IgD-negative memory B cell (primary cell): ENCODE results near the gene CAB39L. TPM values are rescaled to one million over a fixed set of nuclear protein-coding genes. Genes with fewer than 3 reads are reported as not detected.
A peak's percentile ranks its signal among the peaks of the same experiment; 100 is the strongest.

Source experiments
- H3K27ac Mint-ChIP-seq, 3 donors: one replicate each; pipeline ENCODE4 v1.8.0; 2020 to 2022; ENCODE audit warnings: mild to moderate bottlenecking in 3 of 3, mixed read lengths in 3 of 3, moderate library complexity in 1 of 3
- H3K27me3 Mint-ChIP-seq: one replicate; pipeline ENCODE4 v1.8.0; 2021; ENCODE audit warnings: mixed read lengths
- H3K36me3 Mint-ChIP-seq: one replicate; pipeline ENCODE4 v1.8.0; 2020; ENCODE audit warnings: mild to moderate bottlenecking, mixed read lengths
- H3K4me1 Mint-ChIP-seq, 3 donors: one replicate each; pipeline ENCODE4 v1.8.0; 2020 to 2022; ENCODE audit warnings: mixed read lengths in 3 of 3, mild to moderate bottlenecking in 1 of 3
- H3K4me3 Mint-ChIP-seq, 4 donors: one replicate each; pipeline ENCODE4 v1.8.0; 2020 to 2022; ENCODE audit warnings: mild to moderate bottlenecking in 4 of 4, mixed read lengths in 4 of 4, moderate library complexity in 3 of 4
- H3K9me3 Mint-ChIP-seq, 3 donors: one replicate each; pipeline ENCODE4 v1.8.0; 2020 to 2021; ENCODE audit warnings: mixed read lengths in 3 of 3, mild to moderate bottlenecking in 1 of 3
- polyA plus RNA-seq: library from polyadenylated mRNA; unstranded; fragments of 300-500 nt; fragmentation: Illumina TruSeq; gene quantifications from one replicate; pipeline ENCODE4 v1.2.3, GENCODE V29; 2021

The CAB39L gene
- polyA plus RNA-seq, 1 donor from 2014 or later: 1.7 TPM

DNA sequence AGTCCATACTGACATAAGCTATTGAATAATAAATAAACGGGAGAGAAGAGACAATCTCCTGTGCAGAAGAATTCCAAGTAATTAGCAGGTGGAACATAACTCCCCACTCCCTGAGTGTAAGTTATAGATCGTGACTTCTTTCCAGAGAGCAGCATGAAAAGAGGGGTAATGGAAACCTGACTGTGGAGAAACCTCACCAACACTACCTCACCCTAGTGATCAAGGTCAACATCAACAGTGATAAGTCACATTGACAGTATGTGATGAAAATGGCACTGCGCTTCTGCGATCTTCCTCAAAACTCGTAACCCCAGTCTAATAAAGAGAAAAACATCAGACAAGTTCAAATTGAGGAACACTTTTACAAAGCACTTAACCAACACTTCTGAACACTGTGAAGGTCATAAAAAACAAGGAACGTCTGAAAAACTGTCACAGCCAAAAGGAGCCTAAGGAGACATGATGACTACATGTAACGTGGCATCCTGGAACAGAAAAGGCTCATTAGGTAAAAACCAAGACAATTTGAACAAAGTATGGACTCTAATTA lies 19.8 kb downstream of the CAB39L start:
- Mint-ChIP-seq H3K27me3 (no peaks in the 10 kb centered on the region), H3K27ac (no peak overlapping the region), H3K4me1 (no peaks in the 10 kb centered on the region), H3K36me3 (peaks cover 6% of the 10 kb centered on the region), H3K9me3 (no peaks in the 10 kb centered on the region), H3K4me3 (no peak overlapping the region)

GRCh38 chr13:49421391-49421790 lies 22.5 kb downstream of the CAB39L start:
- Mint-ChIP-seq H3K4me3 (no peak overlapping the region), H3K9me3 (no peaks in the 10 kb centered on the region), H3K36me3 (peaks cover 2% of the 10 kb centered on the region), H3K27ac (no peak overlapping the region), H3K4me1 (no peaks in the 10 kb centered on the region), H3K27me3 (no peaks in the 10 kb centered on the region)

DNA sequence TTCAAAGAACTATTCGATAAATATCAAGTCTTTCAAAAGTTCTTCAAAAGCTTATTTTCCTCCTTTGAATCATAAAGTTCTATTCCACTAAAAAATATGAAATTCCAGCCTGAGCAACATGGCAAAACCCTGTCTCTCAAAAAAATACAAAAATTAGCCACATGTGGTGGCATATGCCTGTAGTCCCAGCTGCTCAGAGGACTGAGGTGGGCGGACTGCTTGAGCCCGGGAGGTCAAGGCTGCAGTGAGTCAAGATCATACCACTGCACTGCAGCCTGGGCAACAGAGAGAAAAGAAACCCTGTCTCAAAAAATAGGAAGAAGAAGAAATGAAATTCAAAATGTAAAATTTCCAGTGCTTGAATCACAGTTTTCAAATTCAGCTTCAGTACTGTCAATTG lies 24.6 kb downstream of the CAB39L start:
- no peak overlapping the region for H3K4me3 Mint-ChIP-seq
- no peaks in the 10 kb centered on the region for H3K27me3 Mint-ChIP-seq
- no peaks in the 10 kb centered on the region for H3K4me1 Mint-ChIP-seq
- H3K36me3 Mint-ChIP-seq: peaks cover 2% of the 10 kb centered on the region
- no peaks in the 10 kb centered on the region for H3K9me3 Mint-ChIP-seq
- peak overlapping the region in 1 of 3 donors; percentile 27 for H3K27ac Mint-ChIP-seq

- Mint-ChIP-seq H3K9me3 (no peaks in the 10 kb centered on the region), H3K27me3 (peaks cover 1% of the 10 kb centered on the region), H3K27ac (no peak overlapping the region), H3K36me3 (no peaks in the 10 kb centered on the region), H3K4me1 (no peaks in the 10 kb centered on the region), H3K4me3 (no peak overlapping the region)
Measured at GRCh38 chr13:49418206-49418605, 25.7 kb downstream of the CAB39L start.

DNA sequence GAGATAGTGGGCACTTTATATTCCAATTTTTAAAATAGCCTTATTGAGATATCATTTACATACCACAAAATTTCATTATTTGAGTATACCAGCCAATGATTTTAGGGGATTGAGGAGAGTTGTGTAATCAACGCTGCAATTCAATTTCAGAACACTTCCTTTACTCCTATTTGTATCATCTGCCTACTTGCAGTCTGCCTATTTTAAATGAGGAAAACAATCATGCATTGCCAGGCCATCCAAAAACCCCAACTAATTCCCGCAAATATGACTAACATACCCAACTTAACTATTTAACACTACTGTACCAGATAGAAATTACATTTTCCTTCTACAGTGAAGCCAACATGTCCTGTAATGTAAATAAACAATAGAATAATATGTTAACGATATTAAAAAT lies 26.7 kb downstream of the CAB39L start:
- peaks cover 1% of the 10 kb centered on the region for H3K27me3 Mint-ChIP-seq
- H3K4me1 Mint-ChIP-seq: no peaks in the 10 kb centered on the region
- H3K9me3 Mint-ChIP-seq: no peaks in the 10 kb centered on the region
- no peak overlapping the region for H3K4me3 Mint-ChIP-seq
- H3K36me3 Mint-ChIP-seq: no peaks in the 10 kb centered on the region
- peak overlapping the region in 1 of 3 donors; percentile 8 for H3K27ac Mint-ChIP-seq

- H3K27ac Mint-ChIP-seq: no peak overlapping the region
Measured at GRCh38 chr13:49412749-49413148, 31.1 kb downstream of the CAB39L start.

GRCh38 chr13:49411353-49411752 lies 32.5 kb downstream of the CAB39L start:
- no peaks in the 10 kb centered on the region for H3K36me3 Mint-ChIP-seq
- H3K4me1 Mint-ChIP-seq: peaks cover 0 to 1% (median 0%) of the 10 kb centered on the region in 3 donors
- peaks cover 0 to 2% (median 0%) of the 10 kb centered on the region in 3 donors for H3K9me3 Mint-ChIP-seq
- no peak overlapping the region for H3K27ac Mint-ChIP-seq
- peaks cover 1% of the 10 kb centered on the region for H3K27me3 Mint-ChIP-seq
- no peak overlapping the region for H3K4me3 Mint-ChIP-seq

More at GRCh38 chr13:49412749-49413148, 31.1 kb downstream of the CAB39L start:
- Mint-ChIP-seq H3K4me3 (no peak overlapping the region), H3K9me3 (no peaks in the 10 kb centered on the region), H3K36me3 (no peaks in the 10 kb centered on the region), H3K4me1 (peaks cover 0 to 1% (median 0%) of the 10 kb centered on the region in 3 donors), H3K27me3 (peaks cover 1% of the 10 kb centered on the region)

DNA sequence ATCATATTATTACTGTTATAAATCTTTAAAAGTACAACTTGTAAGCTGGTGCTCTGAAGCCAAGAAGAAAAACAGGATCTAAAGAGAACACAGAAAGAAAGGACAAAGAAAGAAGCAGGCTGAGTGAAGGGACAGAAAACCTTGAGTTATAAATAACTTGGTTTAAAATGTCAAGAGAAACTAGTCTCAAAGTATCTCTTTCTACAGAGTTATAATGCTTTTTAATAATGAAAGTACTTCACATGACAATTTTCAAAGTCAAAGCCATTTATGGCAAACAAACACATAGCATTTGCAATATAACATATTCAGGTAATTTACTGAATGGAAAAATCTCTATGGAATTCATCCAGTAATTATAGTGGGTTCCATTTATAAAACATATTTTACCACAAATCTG lies 33.4 kb downstream of the CAB39L start:
- Mint-ChIP-seq H3K4me1 (peaks cover 0 to 1% (median 0%) of the 10 kb centered on the region in 3 donors), H3K27me3 (peaks cover 1% of the 10 kb centered on the region), H3K27ac (no peak overlapping the region), H3K9me3 (peaks cover 0 to 4% (median 0%) of the 10 kb centered on the region in 3 donors), H3K36me3 (no peaks in the 10 kb centered on the region), H3K4me3 (no peak overlapping the region)

- Mint-ChIP-seq H3K27ac (no peak overlapping the region), H3K27me3 (peaks cover 1% of the 10 kb centered on the region)
Measured at GRCh38 chr13:49410006-49410405, 33.9 kb downstream of the CAB39L start.

GRCh38 chr13:49409008-49409407 lies 34.9 kb downstream of the CAB39L start:
- peaks cover 5 to 13% (median 10%) of the 10 kb centered on the region in 3 donors for H3K9me3 Mint-ChIP-seq
- H3K27me3 Mint-ChIP-seq: peaks cover 1% of the 10 kb centered on the region
- no peak overlapping the region for H3K27ac Mint-ChIP-seq
- H3K4me1 Mint-ChIP-seq: peaks cover 0 to 1% (median 0%) of the 10 kb centered on the region in 3 donors
- H3K4me3 Mint-ChIP-seq: no peak overlapping the region
- no peaks in the 10 kb centered on the region for H3K36me3 Mint-ChIP-seq

More at GRCh38 chr13:49410006-49410405, 33.9 kb downstream of the CAB39L start:
- H3K4me3 Mint-ChIP-seq: no peak overlapping the region
- no peaks in the 10 kb centered on the region for H3K36me3 Mint-ChIP-seq
- H3K9me3 Mint-ChIP-seq: peaks cover 1 to 5% (median 2%) of the 10 kb centered on the region in 3 donors
- peaks cover 0 to 1% (median 0%) of the 10 kb centered on the region in 3 donors for H3K4me1 Mint-ChIP-seq

DNA sequence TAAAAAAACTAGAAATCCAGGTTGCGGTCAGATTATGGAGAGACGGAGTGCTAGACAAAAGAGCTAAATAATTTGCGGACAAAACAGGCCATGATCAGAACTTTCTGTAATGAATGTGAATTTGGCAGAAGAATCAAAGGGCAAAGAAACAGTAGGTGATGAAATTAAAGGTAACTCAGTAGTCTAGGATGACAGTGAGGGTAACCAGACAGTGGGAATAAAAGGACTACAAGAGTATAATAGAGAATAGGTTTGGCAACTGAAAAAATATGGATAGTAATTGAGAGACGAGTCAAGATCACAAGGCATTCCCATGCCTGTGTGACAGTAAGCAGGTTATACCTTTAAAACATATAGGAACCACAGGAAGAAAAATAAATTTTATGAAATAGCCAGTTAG lies 35.9 kb downstream of the CAB39L start:
- Mint-ChIP-seq H3K27ac (peak overlapping the region in 1 of 3 donors; percentile 11), H3K27me3 (no peaks in the 10 kb centered on the region), H3K4me1 (peaks cover 0 to 1% (median 0%) of the 10 kb centered on the region in 3 donors), H3K4me3 (no peak overlapping the region), H3K9me3 (peaks cover 9 to 17% (median 16%) of the 10 kb centered on the region in 3 donors), H3K36me3 (no peaks in the 10 kb centered on the region)

- no peak overlapping the region for H3K27ac Mint-ChIP-seq
- H3K27me3 Mint-ChIP-seq: no peaks in the 10 kb centered on the region
- H3K9me3 Mint-ChIP-seq: peaks cover 9 to 17% (median 16%) of the 10 kb centered on the region in 3 donors
- H3K4me1 Mint-ChIP-seq: peaks cover 0 to 1% (median 0%) of the 10 kb centered on the region in 3 donors
- H3K36me3 Mint-ChIP-seq: no peaks in the 10 kb centered on the region
- H3K4me3 Mint-ChIP-seq: no peak overlapping the region
Measured at GRCh38 chr13:49407068-49407467, 36.8 kb downstream of the CAB39L start.

DNA sequence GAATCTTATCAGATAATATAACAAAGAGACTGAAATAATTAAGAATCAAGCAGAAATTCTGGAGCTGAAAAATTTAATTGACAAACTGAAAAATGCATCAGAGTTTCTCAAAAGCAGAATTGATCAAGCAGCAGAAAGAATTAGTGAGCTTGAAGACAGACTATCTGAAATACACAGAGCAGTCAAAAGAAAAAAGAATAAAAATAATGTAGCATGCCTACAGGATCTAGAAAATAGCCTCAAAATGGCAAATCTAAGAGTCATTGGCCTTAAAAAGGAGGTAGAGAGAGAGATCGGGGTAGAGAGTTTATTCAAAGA lies 39.2 kb downstream of the CAB39L start:
- Mint-ChIP-seq H3K4me3 (no peak overlapping the region), H3K9me3 (peaks cover 9 to 17% (median 16%) of the 10 kb centered on the region in 3 donors), H3K27ac (no peak overlapping the region), H3K4me1 (peaks cover 3 to 10% (median 5%) of the 10 kb centered on the region in 3 donors), H3K27me3 (no peaks in the 10 kb centered on the region), H3K36me3 (no peaks in the 10 kb centered on the region)

GRCh38 chr13:49403996-49404702 lies 39.7 kb downstream of the CAB39L start:
- H3K4me3 Mint-ChIP-seq: no peak overlapping the region
- H3K36me3 Mint-ChIP-seq: no peaks in the 10 kb centered on the region
- H3K27ac Mint-ChIP-seq: no peak overlapping the region
- peaks cover 3 to 10% (median 5%) of the 10 kb centered on the region in 3 donors for H3K4me1 Mint-ChIP-seq
- H3K27me3 Mint-ChIP-seq: no peaks in the 10 kb centered on the region
- peaks cover 9 to 17% (median 16%) of the 10 kb centered on the region in 3 donors for H3K9me3 Mint-ChIP-seq

DNA sequence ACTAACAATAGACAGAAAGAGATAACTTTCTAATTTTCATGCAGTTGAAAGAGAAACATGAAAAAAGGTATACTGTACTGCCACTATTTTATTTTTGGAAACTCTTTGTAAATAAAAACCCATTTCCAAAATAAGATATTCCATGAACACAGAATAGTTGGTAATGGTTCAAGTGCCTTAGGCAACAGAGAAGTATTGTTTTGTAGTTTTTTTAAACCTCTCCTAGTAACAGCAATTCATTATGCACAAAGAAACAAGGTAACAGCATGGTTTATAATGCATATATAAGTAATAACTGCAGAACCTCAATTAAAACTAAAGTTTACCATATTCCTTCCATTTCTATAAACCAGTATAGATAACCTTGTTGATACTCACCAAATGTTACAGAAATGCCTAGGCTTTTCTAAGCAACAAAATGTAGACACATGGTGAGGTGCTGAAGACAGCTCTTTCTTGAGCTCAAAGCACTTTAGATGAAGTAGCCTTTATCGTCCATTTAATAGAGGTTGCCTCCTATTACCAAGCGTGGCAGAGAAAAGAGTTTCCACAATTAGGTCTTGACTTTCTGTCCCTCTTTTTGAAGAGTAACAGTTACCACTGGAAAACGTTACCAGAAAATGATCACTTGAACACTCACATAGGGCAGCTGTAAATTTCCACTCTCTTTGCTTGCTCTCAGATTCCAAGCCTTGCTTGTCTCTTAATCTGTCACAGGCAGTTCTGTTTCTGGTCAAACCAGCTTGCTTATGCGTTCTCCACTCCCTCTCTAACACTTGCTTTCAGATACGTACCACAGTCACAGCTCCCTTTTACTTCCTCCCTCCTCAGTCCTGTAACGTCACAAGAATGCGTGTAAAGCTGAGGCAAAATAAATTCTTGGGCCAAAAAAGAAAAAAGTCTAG lies 42.9 kb downstream of the CAB39L start:
- Mint-ChIP-seq H3K27ac (no peak overlapping the region), H3K36me3 (no peaks in the 10 kb centered on the region), H3K4me1 (peaks cover 3 to 10% (median 5%) of the 10 kb centered on the region in 3 donors), H3K9me3 (peaks cover 9 to 16% (median 15%) of the 10 kb centered on the region in 3 donors), H3K27me3 (no peaks in the 10 kb centered on the region), H3K4me3 (peak overlapping the region in 2 of 4 donors; percentile 39 to 91)
